NCI-H2029 (cell line): Measurements from ENCODE around the gene TBC1D23.
A peak's percentile ranks its signal among the peaks of the same experiment; 100 is the strongest.
"Not testable (repeated sequence)": the region's sequence is repeated elsewhere in the genome, so short reads cannot be mapped to it uniquely, and the experiment has no call there.

Source experiments
- DNase-seq: peaks from one replicate; lab custom pipeline; 2025; lab: John Stamatoyannopoulos, UW

Gene TBC1D23

DNA sequence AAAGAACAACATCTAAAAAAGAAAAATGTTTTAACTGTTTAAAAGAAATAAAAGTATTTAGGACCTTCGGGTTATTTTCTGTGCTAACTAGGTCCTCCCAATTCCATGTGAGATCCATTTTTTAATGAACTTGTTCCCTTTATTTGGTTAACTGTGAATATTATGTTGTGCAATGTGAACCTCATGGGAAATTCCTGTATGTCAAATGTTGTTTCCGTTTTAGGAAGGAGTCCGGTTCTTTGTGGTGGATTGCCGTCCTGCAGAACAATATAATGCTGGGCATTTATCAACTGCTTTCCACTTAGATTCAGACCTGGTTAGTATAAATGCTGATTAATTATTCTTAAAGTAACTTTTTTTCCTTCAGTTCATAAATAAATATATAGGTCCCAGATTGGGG is 38.2 kb downstream of the TBC1D23 start:
- no peak for DNase-seq

DNA sequence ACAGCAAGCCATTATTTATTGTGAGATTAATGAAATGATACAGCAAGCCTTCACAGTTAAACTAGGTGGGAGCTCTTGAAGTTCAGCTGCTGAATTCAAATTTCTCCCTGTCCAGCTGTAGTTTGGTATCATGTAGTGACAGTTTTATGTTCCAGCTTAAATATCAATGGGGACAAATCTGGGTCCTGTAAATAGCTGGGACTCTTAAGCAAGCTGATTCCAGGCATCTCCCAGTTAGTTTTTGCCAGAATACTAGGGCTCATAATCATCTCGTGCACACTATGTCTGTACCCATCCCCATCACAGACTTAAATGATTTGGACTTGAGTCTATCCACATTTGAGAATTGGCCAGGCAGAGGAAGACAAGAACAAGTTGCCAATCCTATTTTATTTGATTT is 45.9 kb downstream of the TBC1D23 start:
- DNase-seq, result no peak

DNA sequence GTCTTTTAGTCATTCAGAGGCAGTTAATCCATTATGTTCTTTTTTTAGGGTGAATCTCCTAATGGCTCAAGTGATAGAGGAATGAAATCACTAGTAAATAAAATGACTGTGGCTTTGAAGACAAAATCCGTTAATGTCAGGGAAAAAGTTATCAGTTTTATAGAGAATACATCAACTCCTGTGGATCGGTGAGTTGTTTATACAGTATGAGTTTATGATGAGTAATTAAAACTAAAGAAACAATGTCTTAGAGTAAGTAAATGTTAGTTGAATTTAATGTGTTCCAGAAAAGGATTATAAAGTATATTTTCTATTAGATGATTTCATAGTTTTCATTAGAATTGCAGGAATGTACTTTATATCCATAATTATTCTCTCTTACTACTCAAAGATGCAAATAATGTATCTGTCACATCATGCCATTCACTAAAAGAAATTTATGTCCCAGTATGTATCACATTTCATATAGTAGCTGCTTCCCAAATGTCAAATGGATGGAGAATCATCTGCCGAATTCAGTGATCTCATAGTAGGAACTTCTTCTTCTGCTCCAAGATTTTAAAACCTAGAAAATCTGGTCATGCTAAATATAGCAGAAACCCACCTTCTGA is 49.7 kb downstream of the TBC1D23 start:
- no peak for DNase-seq

GRCh38 chr3:100311011-100311410 is 50.2 kb downstream of the TBC1D23 start:
- no peak for DNase-seq

GRCh38 chr3:100316641-100317069 is 55.9 kb downstream of the TBC1D23 start:
- DNase-seq, result no peak

DNA sequence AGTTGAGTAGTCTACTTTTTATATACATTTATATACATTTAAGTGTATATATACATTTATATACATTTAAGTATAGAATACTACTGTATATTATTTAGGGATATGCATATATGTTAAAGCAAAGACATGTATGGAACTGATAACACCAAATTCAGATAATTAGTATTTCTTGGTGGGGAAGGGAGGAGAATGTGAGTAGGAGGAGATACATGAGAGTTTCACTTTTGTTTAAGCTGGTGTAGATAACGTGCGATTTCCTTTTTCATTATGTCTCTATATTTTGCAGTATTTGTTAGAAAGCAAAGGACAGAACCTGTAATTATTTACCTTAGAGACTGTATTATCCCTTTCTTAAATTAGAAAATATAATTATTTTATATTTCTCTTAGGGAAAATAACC is 57.1 kb downstream of the TBC1D23 start:
- no peak for DNase-seq

DNA sequence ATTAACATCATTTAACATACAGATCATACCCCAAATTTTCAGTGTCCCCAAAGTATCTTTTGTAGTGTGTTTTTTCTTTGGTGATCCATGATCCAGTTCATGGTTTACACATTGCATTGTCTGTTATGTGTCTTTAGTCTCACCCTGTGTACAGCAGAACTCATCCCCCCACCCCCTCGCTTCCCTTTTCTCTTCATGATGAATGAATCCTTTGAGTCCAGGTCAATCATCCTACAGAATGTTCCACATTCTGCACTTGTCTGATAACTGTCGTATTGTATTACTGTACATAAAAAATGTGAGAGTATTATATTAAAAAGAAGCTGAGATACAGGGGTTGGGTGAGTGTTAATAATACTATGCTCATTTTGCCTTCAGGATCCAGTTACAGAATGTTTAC is 59.2 kb downstream of the TBC1D23 start:
- DNase-seq, result no peak

GRCh38 chr3:100324044-100324443 is 63.3 kb downstream of the TBC1D23 start:
- DNase-seq, result no peak

DNA sequence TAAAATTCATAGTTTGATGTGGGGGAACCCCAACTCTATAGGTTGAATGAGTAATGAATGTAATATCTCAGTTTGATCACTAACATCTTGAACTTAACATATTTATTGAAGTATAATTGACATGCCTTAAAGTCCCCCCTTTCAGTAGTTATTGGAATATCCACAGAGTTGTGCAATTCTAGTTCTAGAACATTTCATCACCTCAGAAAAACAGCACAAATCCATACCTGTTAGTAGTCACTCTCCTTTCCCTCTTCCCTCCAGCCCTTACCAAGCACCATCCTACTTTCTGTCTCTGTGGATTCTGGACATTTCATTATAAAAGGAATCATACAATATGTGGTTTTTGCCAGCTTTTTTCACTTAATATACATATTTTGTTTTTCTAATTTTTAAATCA is 65.0 kb downstream of the TBC1D23 start:
- DNase-seq, result no peak

DNA sequence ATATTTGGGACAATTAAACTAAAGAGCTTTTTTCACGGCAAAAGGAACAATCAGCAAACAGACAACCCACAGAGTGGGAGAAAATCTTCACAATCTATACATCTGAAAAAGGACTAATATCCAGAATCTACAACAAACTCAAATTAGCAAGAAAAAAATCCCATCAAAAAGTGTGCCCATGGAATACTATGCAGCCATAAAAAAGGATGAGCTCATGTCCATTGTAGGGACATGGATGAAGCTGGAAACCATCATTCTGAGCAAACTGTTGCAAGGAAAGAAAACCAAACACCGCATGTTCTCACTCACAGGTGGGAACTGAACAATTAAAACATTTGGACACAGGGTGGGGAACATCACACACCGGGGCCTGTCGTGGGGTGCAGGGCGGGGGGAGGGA is 66.6 kb downstream of the TBC1D23 start:
- DNase-seq, result not testable (repeated sequence)

- DNase-seq, result no peak
Measured at GRCh38 chr3:100329800-100330489, 69.2 kb downstream of the TBC1D23 start.

GRCh38 chr3:100330651-100331050 is 69.9 kb downstream of the TBC1D23 start:
- DNase-seq, result no peak

DNA sequence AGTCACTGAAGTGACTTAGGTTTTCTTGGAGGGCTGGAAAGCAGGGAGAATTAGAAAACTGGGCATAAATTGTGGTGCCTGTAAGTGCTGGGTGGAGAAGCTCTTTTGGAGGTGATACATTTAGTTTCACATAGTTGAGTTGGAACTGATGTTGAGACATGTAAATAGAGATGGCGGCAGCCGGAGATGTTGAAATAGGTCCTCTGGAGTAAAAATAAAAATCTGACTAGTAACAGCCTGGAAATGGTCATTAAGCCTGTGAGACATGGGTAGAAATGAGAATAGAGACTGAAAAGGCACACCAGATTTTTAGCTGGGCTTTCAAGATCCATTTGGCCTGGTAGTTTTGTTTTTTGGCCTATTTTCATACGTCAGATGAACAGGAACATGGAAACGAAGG is 70.9 kb downstream of the TBC1D23 start:
- DNase-seq, result no peak

DNA sequence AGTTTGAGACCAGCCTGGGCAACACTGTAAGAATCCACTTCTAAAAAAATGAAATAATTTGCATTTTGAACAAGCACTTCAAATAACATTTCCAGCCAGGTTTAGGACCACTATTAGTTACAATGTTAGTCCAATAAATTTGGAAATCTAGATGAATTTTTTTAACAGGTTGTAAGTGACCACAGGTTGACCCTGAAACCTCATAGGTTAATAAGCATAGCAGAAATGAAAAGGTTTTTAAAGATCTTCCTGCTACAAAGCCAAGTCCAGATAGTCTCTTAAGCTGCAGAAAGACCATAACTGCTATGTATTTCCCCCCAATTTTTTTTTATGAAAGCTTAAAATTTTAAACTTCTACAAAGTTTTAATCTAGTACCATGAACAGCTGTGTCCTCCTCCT is 72.3 kb downstream of the TBC1D23 start:
- no peak for DNase-seq

DNA sequence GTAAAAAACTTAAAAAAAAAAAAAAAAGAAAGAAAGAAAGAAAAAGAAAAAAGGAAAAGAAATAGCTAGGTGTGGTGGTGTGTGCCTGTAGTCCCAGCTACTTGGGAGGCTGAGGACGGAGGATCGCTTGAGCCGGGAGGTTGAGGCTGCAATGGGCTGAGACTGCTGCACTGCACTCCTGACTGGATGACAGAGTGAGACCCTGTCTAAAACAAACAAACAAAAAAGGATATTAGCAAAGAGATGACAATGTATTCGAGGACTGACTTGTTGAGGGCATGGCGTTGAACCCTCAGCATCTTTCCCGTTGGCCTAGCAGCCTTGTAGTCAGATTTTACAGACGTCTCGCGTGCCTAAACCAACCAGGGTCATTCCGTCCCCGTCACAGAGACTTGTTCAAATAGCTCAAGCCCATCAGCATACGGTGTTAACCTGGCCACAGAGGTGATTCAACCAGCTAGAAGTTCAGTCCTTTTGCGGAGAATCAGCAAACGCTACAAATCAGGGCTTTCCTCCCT is 73.2 kb downstream of the TBC1D23 start:
- no peak for DNase-seq

DNA sequence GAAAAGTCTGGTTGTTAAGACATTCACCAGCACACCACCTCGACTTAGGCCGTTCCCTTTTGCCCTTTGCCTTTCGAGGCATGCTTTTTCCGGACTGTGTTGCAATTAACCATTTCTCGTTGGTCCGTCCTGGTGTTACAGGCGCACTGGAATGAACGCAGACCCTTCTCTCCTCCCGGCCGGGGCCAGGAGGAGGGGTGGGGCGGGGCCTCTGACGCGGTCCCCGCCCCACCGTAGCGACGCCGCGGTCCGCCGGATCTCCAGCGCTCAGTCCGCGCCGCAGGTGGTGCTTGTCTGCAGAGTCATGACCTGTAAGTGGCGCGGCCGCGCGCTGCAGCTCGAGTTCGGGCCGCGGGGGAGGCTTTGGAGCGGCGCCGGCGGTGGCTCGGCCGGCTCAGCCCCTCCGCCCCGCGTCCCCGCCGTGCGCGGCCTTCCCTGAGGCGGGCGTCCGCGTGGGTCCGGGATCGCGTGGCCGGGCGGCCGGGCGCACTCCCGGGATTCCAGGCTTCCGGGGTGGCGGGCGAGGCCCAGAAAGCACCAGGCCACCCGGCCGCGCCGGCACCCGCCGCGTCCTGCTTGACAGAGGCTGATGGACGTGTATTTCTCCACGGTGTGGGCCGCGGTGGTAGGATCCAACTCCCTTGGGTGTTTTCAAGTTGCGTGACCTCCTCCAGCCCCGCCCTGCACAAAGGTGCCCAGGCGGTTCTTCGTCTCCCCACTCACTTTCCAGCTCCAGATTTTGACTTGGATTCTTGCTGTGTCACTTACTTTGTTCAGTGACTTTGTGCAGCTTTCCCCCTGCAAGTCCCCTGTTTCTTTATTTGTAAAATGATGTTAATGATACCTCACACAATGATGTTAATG is 73.9 kb downstream of the TBC1D23 start, which contains the start of gene NIT2:
NIT2 (plus strand) TSS at position 270 of the 864 bp plus-strand sequence; CDS start at position 305, 35 bp downstream.
- DNase-seq, result peak; percentile 66

- no peak for DNase-seq
Measured at GRCh38 chr3:100335434-100335833, 74.6 kb downstream of the TBC1D23 start.

DNA sequence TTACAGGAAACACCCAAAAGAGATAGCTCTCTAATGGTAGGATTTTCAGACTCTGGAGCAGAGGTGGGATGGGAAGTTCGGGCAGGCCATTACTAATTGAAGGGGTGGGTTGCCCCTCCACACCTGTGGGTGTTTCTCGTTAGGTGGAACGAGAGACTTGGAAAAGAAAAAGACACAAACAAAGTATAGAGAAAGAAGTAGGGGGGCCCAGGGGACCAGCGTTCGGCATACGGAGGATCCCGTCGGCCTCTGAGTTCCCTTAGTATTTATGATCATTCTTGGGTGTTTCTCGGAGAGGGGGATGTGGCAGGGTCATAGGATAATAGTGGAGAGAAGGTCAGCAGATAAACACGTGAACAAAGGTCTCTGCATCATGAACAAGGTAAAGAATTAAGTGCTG is 75.4 kb downstream of the TBC1D23 start:
- DNase-seq, result not testable (repeated sequence)

- no peak for DNase-seq
Measured at GRCh38 chr3:100338911-100339310, 78.1 kb downstream of the TBC1D23 start.

DNA sequence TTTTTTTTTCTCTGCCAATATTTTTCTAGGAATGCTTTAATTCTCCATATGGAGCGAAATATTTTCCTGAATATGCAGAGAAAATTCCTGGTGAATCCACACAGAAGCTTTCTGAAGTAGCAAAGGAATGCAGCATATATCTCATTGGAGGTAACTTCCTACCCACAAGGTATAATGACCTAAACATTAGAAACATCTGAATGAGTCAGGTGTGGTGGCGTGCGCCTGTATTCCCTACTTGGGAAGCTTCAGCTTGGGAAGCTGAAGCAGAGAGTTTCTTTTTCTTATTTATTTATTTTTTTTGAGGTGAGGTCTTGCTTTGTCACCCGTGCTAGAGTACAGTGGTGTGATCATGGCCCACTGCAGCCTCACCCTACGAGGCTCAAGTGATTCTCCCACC is 79.0 kb downstream of the TBC1D23 start:
- DNase-seq, result no peak

- DNase-seq, result no peak
Measured at GRCh38 chr3:100340527-100340926, 79.7 kb downstream of the TBC1D23 start.

- no peak for DNase-seq
Measured at GRCh38 chr3:100348727-100349126, 87.9 kb downstream of the TBC1D23 start.

DNA sequence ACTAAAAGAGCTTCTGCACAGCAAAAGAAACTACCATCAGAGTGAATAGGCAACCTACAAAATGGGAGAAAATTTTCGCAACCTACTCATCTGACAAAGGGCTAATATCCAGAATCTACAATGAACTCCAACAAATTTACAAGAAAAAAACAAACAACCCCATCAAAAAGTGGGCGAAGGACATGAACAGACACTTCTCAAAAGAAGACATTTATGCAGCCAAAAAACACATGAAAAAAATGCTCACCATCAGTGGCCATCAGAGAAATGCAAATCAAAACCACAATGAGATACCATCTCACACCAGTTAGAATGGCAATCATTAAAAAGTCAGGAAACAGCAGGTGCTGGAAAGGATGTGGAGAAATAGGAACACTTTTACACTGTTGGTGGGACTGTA is 91.0 kb downstream of the TBC1D23 start:
- not testable (repeated sequence) for DNase-seq
